HG03095 (cell line): ENCODE measurements around the gene ZFAND2A.
"Not testable (repeated sequence)": the region's sequence is repeated elsewhere in the genome, so short reads cannot be mapped to it uniquely, and the experiment has no call there.

Source experiments
- ATAC-seq: cut with Tn5 transposase; IDR thresholded peaks from one replicate; pipeline ENCODE4 v1.9.1; 2021; ENCODE audit warnings: moderate library complexity; ENCODE audit not compliant: unreplicated experiment

The ZFAND2A gene

DNA sequence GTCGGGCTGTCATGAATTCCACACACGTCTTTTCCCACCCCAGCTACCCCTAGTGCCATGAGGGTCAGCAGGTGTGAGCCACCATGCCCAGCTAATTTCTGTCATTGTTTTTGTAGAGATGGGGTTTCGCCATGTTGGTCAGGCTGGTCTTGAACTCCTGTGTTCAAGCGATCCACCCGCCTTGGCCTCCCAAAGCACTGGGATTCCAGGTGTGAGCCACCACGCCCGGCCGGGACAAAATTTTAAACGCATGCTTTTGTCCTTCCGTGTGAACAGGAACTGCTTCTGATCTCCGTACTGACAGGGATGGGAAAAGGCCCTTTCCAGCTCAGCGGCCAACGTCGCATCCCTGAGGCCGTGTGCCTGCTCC, 15.6 kb upstream of the ZFAND2A start:
- ATAC-seq = no peak

DNA sequence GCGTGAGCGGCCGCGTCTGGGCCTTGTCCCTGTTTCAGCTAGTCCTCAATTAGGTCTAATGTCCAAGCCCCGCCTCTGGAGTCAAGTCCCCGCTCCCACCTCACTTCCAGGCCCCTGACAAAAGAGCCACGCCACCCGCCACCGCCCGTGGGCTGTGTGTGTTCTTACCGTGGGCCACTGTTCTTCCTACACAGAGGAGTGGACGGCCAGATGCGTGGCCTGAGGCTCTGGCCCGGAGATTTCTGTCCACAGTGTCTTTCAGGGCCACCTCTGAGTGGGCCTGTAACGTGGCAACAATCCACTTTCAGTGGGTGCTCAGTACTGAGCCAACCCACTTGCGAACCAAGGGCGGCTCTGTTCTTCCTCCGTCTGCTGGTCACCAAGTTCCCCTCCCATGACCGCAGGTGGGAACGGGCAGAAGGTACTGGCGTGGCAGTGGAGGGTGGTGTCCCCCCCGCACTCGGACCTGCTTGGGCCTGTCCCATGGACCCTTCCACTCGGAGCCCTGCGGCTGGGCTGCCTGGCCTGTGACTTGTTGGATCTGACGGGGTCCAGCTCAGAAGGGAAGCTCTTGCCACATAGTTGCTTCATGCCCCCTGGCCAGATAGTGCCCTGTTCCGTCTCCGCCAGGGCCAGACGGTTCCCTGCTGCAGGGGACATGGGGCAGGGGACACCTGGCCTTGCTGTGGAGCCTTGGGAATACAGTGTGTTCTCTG, 15.0 kb upstream of the ZFAND2A start:
- no peak for ATAC-seq

DNA sequence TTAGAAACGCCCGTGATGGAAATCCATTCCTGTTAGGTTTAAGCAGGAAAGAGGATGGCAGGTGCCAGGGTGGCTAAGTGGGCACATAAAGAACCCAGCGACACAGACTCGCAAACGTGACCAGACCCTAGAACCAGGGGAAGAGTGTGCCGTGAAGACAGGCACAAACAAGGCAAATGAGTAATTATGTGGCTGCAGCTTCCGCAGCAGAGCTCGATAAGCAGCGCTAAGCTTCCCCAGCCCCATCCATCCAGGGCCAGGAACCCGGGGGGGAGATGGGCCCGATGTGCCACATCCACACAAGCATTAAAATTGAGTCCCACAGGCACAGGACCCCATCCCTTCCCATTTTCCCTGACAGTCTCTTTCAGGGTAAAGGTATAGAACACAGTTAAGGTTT, 14.0 kb upstream of the ZFAND2A start:
- ATAC-seq = no peak

DNA sequence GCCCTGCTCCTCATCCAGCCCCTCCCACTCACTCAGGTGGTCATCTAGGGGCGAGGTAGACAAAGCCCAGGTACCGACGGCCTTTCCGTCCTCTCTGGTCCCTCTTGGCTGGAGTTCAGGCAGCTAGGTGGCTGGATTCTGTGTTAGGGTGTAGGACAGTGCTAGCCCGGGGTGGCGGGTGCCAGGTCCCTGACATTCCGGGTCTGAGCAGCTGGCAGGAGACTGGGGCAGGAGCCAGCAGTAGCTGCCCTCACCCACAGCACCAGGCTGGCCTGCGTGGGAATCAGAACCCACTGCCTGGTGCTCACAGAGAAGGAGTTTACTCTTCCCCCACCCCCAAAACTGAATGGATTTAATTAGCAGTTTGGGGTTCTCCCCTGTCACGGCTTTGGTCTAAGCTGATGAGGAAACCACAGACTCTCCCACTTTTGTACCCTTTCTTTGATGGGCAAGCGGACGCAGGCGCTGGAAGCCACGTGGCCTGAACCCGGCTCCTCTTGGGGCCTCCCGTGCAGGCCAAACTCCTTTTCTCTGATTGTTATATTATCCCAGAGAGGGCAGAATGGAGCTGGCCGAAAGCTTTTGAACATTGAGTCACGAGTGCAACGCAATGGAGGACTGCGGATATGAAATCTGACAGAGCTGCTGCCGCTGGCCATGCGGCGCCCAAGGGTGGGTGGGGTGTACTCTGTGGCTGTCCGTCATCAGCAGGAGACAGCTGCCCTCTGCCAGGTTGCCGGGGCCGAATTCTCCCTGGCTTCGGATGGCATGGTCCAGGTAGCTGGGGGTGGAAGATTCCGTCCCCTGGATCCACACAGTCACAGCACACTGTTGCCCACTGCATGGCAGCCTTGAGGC, 12.9 kb upstream of the ZFAND2A start:
- no peak for ATAC-seq

DNA sequence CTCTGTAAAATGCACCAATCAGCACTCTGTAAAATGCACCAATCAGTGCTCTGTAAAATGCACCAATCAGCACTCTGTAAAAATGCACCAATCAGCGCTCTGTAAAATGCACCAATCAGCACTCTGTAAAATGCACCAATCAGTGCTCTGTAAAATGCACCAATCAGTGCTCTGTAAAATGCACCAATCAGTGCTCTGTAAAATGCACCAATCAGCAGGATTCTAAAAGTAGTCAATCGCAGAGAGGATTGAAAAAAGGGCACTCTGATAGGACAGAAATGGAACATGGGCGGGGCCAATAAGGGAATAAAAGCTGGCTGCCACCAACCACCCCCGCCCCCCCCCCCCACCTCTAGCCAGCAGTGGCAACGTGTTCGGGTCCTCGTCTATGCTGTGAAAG, 11.5 kb upstream of the ZFAND2A start:
- ATAC-seq = not testable (repeated sequence)

DNA sequence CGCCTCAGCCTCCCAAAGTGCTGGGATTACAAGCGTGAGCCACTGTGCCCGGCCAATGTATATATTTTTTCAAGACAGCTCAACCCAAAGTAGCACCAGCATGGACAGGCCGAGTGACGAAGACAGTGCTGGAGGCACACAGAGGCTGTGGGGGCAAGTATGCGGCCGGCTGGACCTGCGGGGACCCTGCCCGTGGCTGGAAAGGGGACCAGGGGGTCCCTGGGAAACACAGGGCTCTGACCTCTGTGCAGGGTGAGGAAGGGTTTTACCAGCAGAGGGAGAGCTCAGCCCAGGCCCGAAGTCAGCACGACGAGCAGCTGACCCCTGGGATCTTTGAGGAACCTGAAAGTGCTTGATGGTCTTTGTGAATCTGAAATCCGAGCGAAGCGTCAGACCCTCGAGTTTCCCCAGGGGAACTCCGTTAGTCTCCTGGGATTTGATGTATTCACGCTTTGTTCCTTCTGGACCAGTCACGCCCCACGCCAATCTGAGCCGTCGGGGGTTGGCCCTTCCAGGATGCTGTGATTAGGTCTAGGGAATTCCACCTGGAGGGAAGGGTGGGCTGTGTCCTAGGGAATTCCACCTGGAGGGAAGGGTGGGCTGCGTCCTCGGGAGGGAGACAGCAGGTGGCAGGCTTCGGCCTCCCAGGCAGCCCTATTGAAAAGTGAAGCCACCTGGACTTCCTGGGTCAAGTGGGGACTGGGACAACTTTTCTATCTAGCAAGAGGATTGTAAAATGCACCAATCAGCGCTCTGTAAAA, 10.9 kb upstream of the ZFAND2A start:
- ATAC-seq = no peak

DNA sequence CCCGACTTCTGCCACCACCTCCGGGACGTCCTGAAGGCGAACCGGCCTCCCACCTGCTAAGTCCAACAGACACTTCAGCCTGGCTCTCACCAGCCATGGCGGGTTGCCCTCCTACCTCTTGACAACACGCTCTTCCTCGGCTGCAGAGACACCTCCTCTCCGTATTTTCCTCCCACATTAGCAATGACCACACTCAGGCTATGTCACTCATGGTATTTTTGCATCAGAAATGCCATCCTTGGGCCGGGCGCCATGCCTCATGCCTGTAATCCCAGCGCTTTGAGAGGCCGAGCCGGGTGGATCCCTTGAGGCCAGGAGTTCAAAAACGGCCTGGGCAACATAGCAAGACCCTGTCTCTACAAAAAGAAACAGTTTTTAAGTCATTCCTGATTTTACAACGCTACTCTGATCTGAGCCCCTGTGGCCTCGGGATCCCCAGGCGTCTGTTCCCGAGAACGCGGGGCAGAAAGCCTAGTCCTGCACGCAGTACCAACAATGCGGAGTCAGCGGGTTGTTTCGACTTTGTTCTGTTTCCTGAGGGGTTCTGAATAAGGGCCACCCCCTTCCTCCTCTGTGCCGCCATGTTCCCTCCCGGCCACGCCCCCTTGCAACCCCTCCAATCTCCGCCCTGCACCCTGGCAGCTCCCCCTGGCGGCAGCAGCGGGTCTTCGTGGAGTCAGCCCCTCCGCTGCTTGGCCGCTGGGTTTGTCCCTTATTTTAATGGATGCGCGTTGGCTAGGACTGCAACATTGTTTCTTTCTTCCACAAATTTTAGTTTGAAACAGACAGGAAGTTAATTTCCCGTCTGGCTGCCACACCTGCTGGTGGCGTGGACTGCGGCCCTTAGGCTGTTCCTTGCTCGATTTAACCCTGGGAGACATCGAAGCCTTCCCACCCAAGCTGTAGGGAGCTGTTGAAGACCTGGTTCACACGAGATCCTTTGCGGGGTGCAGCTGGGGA, 9.7 kb upstream of the ZFAND2A start:
- peak; percentile 86 for ATAC-seq

DNA sequence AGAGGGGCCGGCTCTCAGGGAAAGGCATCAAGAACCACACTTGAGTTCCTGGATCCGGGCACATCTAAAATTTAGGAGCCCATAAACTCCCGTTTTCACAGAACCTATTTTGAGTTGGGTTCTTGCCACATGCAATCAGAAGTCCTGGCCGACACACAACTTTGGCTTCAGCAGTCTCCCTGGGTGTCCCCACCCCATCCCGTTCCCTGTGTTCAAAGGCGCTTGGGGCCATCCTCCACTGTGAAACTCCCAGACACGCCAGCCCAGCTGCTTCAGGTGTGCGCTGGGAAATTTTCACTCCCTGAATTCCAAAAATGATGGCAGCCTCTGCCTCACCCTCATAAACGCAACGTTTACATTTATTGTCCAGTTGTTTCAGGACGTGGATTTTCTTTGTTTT, 8.4 kb upstream of the ZFAND2A start:
- ATAC-seq = no peak

DNA sequence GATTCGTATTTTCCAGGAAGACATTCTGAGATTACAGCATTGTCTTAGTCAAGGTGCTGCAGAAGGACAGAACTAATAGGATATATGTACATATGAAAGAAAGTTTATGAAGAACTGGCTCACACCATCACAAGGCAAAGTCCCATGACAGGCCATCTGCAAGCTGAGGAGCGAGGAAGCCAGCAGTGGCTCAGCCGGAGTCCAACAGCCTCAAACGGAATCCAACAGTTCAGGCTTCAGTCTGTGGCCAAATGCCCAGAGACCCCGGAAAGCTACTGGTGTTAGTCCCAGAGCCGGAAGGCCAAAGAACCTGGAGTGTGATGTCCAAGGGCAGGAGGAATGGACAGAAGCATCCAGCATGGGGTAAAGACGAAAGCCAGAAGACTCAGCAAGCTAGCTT, 4.4 kb upstream of the ZFAND2A start:
- ATAC-seq = no peak

DNA sequence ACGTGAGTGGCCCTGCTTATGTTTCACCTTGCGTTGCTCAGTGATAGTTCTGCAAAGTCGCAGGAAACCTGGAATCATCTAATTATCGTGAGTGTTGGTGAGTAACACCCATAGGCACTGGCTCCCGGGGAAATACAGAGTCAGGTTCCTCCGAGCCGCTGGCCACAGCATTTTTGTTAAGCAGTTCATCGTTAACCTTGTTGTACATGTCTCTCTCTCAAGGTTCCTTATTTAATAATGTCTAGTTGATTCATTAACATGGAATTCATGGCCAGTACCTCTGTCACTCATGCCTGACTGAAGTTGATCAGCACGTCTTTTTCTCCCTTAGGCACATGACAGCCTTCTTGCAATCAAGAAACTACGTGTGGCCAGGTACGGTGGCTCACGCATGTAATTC, 3.1 kb upstream of the ZFAND2A start:
- no peak for ATAC-seq

DNA sequence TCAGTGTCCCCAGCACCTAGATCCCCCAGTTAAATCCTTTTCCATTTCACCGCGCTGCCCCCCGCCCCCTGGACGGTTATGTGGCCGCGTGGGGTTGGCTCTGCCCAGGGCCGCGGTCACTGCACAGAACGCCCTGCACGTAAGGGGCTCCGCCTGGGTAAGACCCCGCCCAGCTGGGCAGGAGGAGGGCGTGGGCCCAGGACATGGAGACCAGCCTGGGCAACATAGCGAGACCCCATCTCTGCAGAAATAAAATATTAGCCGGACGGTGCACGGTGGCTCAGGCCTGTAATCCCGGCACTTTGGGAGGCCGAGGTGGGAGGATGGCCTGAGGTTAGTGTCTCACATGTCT, 650 bp upstream of the ZFAND2A start:
- no peak for ATAC-seq

DNA sequence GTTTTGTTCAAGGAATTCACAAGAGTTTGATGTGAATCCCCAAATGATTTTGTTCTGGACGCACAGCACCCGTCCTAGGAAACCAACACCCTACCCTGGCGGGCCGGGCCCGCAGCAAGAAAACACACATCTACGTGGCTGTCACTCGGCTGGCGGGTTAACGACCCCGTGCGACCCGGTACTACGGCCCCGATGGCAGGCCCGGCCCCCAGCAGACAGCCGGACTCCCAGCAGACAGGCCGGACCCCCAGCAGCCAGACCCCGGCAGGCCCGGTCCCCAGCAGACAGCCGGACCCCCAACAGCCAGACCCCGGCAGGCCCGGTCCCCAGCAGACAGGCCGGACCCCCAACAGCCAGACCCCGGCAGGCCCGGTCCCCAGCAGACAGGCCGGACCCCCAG, 765 bp downstream of the ZFAND2A start:
- ATAC-seq = not testable (repeated sequence)

DNA sequence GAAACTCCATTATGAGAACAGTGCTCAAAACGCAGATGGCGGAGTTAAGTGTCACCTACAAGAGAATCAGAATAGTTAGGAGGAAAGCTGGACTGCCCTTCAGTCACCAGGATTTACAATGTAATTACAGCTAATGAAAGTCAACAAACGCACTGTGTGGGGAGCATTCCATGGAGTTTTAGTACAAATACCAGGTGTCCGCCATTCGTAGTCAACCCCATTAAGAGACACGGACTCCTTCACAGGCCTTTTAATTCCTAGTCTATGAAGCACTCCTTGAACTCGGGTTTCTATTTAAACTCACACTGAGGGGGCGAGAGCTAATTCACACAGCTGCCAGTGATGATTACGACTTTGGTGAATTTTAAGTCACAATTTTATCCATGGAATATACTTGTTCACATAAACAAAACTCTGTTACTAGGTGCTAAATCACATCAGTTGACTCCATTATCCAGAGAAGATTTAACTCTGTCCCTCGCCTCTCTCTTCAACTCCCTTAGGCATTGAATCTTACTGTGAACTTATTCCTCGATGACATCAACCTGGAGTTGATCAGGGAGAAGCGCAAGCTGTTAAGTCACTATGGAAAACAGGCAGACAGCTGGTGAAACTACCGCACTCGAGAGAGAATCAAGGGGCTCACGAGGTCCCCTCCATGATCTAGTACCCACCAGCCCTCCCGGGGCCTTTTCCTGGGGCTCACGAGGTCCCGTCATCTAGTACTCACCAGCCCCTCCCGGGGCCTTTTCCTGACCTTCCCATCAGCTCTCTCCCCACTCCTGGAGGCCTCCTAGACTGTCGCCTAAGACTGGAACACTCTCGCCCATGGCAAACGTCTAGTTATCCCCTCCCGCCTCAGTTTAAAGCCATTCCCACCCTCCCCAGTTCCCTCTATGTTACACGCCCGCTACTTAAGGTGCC, 1.5 kb downstream of the ZFAND2A start:
- ATAC-seq = no peak

DNA sequence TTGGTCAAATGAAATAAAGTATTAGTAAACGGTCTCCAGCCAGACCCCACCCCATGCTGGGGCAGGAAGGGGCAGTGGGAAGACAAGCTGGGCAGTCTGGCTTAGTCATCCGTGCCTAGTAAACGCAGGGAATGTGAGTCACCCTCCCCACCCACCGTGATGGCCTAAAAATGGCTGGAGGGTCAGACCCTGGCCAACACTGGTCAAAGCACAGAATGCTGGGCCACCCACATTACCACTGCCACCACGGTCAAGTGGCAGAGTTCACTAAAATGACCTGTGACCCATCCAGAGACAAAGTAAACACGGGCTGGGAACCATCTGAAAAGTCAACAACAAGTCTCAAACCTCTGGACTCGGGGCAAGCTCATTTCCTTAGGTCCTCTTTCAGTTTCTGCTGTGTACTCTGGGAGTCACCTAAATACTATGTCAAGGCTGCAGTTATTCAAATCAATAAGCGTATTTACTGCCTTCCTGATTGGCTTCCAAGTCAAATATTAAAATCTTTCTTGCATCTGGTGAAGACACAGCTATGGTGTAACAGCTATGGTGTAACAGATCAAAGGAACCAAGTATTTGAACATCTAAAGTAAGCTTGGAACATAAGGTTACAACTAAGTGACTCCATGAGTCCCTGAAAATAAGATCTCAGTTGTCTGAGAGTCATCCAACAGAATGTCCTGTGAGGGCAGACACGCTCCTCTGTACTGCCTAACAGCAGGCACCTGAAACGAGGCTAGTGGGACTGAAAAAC, 3.0 kb downstream of the ZFAND2A start:
- no peak for ATAC-seq

DNA sequence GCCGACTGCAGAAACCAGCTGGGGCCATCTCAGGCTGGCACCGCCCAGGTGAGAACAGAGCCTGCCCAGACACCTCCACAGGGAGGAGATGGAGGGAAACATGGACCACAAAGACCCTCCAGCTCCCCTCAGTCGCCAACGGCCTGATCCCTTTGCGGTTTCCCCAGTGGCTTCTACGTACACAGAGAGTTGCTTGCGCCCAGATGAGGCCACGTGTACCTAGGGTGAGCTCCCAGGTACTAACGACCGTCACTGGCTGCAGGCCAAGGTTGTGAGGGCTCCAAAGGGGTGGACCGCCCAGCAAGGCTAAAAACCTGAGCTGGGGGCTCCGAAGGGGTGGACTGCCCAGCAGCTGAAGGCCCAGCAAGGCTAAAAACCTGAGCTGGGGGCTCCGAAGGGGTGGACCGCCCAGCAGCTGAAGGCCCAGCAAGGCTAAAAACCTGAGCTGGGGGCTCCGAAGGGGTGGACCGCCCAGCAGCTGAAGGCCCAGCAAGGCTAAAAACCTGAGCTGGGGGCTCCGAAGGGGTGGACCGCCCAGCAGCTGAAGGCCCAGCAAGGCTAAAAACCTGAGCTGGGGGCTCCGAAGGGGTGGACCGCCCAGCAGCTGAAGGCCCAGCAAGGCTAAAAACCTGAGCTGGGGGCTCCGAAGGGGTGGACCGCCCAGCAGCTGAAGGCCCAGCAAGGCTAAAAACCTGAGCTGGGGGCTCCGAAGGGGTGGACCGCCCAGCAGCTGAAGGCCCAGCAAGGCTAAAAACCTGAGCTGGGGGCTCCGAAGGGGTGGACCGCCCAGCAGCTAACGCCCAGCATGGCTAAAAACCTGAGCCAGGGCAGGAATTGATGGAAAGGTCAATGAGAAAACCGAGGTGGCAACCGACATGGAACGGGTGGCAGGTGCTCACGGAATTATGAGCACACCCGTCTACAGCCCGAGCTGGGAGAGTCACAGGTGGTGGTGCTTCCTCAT, 3.9 kb downstream of the ZFAND2A start:
- not testable (repeated sequence) for ATAC-seq

DNA sequence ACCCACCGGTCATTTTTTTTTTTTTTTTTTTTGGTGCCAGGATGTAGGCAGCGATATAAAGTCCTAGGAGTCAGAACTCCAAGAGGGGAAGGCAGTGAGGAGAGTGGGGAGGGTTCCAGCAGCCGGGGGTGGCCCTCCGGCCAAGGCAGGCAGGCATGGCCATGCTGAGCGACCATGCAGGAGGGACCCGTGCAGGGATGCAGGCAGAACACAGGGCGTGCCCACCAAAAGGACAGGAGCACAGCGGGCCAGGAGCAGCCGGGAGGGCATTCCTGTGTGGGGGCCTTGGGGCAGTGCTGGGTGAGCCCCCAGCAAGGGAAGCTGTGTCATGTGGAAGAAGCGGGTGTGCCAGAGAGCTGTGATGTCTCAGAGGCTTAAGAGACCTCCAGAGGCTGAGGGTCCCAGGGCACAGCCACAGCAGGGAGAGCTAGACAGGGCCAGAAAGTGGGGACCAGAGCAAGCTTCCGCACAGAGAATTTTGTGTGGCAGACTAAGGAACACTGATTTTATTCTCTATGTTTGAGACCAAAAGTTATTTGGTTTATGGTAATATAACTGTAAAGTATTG, 5.7 kb downstream of the ZFAND2A start:
- no peak for ATAC-seq

DNA sequence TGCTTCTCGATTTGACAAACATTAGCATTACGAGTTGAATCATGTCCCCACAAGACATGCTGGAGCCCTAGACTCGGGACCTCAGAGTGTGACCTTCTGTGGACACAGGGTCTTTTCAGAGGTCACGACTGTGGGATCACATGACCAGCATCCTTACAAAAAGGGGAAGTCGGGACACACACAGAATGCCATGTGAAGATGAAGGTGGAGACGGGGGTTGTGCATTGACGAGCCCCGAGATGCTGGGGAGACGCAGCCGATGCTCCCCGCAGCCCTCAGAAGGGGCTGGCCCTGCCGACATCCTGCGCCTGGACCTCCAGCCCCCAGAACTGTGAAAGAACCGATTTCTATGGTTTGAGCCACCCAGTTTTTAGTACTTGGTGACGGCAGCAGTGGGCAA, 7.5 kb downstream of the ZFAND2A start:
- no peak for ATAC-seq
